LHCN-M2 (cell line): Measurements from ENCODE around the gene TMEM222. TPM values are rescaled to one million over a fixed set of nuclear protein-coding genes. Genes with fewer than 3 reads are reported as not detected.
"Not testable (repeated sequence)": the region's sequence is repeated elsewhere in the genome, so short reads cannot be mapped to it uniquely, and the experiment has no call there.

Experiments used
- DNase-seq: peaks from one replicate; pipeline ENCODE4 v3.0.0-alpha.2; 2012; ENCODE audit warnings: low read depth
- total RNA-seq: library from RNA; depleted of rRNA; stranded (reverse); fragments of >200 nt; gene quantifications from 2 replicates; pipeline ENCODE4 v1.2.3, GENCODE V29; 2014; rRNA removed

TMEM222 gene
- total RNA-seq, 1 experiment from 2014 or later: 52.2 TPM

DNA sequence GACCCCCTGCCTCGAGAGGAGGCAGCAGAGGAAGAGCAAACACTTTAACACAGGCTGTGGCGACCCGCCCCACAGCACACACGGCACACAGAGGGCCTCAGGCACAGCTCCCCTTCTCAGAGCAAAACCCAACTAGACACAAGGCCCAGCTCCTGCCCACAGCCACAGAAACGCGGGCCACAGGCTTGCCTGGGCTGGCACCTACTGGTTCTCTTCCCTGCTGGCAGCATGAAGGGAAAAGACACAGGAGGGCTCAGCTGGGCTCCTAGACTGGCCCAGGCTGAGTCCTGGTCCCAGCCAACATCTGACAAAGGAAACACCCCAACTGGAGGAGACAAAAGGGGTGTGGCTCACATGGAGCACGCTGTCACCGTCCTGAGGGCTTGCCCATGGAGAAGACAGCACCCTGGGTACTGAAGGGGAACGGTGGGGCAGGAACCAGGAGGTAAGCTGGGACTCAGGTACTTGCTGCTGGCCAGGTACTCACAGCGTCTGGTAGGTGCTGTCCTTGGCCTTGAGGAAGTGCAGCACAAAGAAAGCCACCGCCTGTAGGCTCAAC, 57.7 kb downstream of the TMEM222 start:
- DNase-seq: no peak

DNA sequence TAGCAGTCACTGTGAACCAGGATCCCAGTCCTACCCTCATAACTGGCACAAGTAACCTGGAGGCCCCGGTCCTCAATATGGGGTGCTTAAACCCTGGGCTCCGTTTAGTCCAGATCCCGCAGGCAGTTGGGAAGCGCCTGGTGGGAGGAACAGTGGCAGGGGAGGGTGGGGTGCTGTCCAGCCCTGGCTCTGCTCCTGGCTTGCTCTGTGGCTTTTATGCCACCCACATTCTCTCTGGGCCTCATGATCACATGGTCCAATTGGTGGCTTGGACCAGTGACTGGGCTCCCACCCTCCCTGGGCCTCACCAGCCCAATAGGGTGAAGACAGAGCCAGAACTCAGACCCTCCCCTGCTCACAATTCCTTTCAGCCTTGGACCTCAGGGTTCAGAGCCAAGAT, 58.3 kb downstream of the TMEM222 start:
- DNase-seq: no peak

DNA sequence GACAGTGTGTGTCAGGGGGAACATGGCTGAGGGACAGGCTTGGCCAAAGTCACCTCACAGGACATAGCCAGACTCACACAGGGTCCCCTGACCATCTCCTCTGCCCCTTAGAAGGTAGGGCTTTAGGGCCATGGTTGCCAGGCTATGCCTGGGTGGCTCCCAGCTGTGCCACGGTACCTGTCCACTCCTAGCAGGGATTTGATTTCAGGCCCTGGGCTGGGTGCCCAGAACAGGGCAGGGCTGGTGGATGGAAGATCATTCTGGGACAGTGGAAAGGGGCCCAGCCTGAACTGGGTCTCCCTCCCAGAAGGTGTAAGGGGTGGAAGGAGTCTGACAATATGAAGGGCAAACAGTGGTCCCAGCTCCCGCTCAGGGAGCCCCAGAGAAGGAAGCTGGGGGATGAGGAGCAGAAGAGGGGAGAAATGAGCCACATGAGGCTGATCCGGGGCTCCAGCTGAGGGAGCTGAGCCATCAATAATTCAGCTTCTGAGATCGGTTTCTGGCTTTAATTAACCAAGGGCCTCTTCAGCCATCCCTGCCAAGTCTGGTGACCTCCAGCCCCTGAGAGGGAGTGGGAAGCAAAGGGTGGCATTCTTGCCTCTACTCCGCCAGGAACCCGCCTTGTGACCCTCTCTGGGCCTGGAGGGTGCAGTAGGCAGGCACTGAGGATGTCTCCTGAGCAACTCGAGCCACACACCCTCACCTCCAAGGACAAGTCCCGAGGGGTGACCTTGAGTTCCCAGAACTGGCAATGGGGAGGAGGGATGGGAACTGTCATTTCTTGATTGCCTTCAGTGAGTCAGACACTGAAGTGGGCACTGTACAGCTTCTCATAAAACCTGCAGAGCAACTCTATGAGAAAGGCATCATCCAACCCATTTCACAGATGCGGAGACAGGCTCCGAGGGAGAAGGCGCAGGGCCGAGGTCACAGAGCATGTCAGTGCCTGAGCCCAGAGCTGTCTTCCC, 59.1 kb downstream of the TMEM222 start:
- DNase-seq: no peak

DNA sequence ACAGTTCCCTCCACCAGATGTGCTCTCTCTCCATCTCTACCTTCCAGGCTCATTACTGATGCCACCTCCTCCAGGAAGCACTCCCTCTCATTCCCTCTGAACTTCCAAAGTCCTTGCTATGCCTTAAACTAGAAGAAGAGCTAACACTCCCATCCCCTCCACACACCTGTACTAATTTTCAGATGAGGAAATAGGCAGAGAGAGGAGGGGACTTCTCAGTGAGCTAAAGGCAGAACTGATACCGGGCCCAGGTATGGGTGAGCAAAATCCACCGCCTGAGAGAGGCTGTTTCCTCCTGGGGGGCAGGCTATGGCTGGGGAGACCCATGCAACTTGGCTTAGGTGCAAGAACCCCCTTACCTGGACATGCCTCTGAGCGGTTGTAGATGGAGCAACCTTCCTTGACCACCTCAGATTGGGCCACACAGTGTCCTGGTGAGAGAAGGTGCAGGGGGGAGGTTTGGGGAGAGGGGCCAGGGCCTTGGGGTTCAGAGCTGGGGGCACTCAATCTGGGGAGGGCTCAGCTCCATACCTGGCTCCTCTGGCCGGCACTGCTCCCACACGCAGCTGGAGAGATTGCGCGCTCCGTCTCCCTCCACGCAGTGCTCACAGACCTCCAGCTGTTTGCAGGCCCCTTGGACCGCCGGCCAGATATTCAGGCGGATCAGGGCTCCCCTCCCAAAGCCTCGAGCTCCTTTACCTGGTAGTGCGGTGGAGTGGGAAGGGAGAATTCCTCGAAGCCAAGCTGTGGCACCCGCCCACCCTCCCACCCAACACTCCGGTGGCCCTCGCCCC, 60.2 kb downstream of the TMEM222 start:
- DNase-seq: no peak

- DNase-seq: no peak
Measured at GRCh38 chr1:27383039-27383605, 61.2 kb downstream of the TMEM222 start, which contains the start of gene CD164L2. CD164L2 (minus strand) TSS chr1:27383333; CDS start chr1:27383239, 94 bp downstream.

- no peak for DNase-seq
Measured at GRCh38 chr1:27383661-27384060, 61.7 kb downstream of the TMEM222 start.

DNA sequence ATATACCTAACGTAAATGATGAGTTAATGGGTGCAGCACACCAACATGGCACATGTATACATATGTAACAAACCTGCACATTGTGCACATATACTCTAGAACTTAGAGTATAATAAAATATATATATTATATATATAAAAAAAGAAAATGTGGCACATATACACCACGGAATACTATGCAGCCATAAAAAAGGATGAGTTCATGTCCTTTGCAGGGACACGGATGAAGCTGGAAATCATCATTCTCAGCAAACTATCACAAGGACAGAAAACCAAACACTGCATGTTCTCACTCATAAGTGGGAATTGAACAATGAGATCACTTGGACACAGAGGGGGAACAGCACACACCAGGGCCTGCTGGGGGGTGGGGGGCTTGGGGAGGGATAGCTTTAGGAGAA, 62.8 kb downstream of the TMEM222 start:
- not testable (repeated sequence) for DNase-seq

Other genes starting within 250 kb of the TMEM222 start
- gene SLC9A1, start 167.0 kb upstream of the TMEM222 start, total RNA-seq: 14.9 and 16.7 TPM in 2 replicates
- gene WDTC1, start 87.5 kb upstream of the TMEM222 start, total RNA-seq: 19.3 and 19.8 TPM in 2 replicates
- gene SYTL1, start 19.9 kb downstream of the TMEM222 start, total RNA-seq: 0.63 TPM in 1 of 2 replicates, not detected in the other
- gene MAP3K6, start 44.8 kb downstream of the TMEM222 start, total RNA-seq: 36.9 and 37.0 TPM in 2 replicates
- gene FCN3, start 52.7 kb downstream of the TMEM222 start, total RNA-seq: not detected in 2 replicates
- gene CD164L2, start 61.2 kb downstream of the TMEM222 start, total RNA-seq: not detected in 2 replicates
- gene GPR3, start 70.5 kb downstream of the TMEM222 start, total RNA-seq: 8.1 and 8.7 TPM in 2 replicates
- gene WASF2, start 168.0 kb downstream of the TMEM222 start, total RNA-seq: 21.2 and 31.0 TPM in 2 replicates